ENCODE data around the gene FUZ. TPM values are rescaled to one million over a fixed set of nuclear protein-coding genes. Genes with fewer than 3 reads are reported as not detected.
A peak's percentile ranks its signal among the peaks of the same experiment; 100 is the strongest.

The FUZ gene
- total and polyA plus RNA-seq, 2 of the 4 experiments (the other 2 are of a cell fraction), result 12.1 to 14.3 TPM

DNA sequence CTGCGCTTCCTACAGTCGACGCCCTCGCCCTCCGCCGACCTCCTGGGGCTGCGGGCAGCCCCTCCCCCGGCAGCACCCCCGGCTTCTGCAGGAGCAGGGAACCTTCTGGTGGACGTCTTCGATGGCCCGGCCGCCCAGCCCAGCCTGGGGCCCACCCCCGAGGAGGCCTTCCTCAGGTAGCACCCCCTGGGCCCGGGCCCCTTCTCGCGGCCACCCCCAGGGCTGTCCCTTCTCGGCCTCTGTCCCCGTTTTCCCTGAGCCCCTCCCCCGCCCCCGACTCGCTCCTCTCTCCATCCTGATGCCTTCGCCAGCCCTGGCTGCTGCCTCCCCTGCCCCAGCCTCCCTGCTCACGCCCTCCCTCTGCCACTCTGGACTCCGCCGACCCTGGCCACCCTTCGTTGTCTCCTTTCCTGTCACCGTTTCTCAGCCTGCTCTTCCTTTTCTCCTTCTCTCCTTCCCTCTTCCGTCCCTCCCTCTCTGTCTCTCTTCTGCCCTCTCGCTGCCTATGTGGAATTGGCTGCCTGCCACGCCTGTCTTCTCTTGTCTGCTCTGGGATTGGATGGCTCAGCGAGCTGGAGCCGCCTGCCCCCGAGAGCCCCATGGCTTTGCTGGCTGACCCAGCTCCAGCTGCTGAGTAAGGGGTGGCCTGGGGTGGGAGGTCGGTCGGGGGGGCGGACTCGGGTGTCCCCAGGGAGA is 11.0 kb downstream of the FUZ start (continued):
- no peak for TF ChIP-seq RFX5 (IDR thresholded peaks at IDR 0.05; ENCODE audit: low read depth, low read length)
- TF ChIP-seq CEBPB (IDR thresholded peaks at IDR 0.05; ENCODE audit: low read depth, low read length), result no peak

DNA sequence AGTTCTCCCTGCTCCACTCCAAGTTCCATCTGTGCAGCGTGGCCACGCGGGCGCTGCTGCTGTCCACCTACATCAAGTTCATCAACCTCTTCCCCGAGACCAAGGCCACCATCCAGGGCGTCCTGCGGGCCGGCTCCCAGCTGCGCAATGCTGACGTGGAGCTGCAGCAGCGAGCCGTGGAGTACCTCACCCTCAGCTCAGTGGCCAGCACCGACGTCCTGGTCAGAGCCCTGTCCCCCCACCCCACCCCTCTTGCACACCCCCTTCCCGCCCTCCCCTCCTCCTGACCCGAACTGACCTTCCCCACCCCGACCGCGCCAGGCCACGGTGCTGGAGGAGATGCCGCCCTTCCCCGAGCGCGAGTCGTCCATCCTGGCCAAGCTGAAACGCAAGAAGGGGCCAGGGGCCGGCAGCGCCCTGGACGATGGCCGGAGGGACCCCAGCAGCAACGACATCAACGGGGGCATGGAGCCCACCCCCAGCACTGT is 11.6 kb downstream of the FUZ start:
- Histone ChIP-seq H2BK20ac (ENCODE audit: low read depth, low read length) (no peak overlapping the region), H4K8ac (ENCODE audit: low read depth in 2 of 2, low read length in 2 of 2) (no peak overlapping the region; a peak in 2 of 4 replicates), H3K23ac (ENCODE audit: low read depth, low read length) (no peak overlapping the region), H3K27ac (ENCODE audit: insufficient read depth, low read length) (peak overlapping the region; percentile 2; the same call in 1 of the 2 replicates), H2BK15ac (ENCODE audit: low read depth, low read length) (no peak overlapping the region), H2AK9ac (replicated peaks; ENCODE audit: low read depth, low read length, poor library complexity) (peak overlapping the region; percentile 98), H2AFZ (replicated peaks; ENCODE audit: low read length, poor library complexity) (no peak overlapping the region), H3K9me1 (ENCODE audit: insufficient read depth, low read length) (0 out of 2 replicates have a peak, but pooled peaks cover 3% of the 10 kb centered on the region), H3K4ac (ENCODE audit: low read depth, low read length) (no peak overlapping the region), H2BK5ac (ENCODE audit: low read depth, low read length, poor library complexity, severe bottlenecking) (no peak overlapping the region), H3K36me3 (ENCODE audit: control insufficient read depth, insufficient read depth, low read length) (peaks cover 64% of the 10 kb centered on the region), H3K56ac (ENCODE audit: extremely low read depth, insufficient read depth, low read length) (no peak overlapping the region), H2AK5ac (ENCODE audit: low read depth, low read length) (peak overlapping the region; percentile 59), H3K4me3 (ENCODE audit: insufficient read depth, low read depth, low read length) (peak overlapping the region; percentile 48; the same call in 1 of the 2 replicates), H3K27me3 (ENCODE audit: control insufficient read depth, insufficient read depth, low read length) (no peaks in the 10 kb centered on the region), H4K91ac (ENCODE audit: insufficient read depth, low read depth, low read length) (no peak overlapping the region), H3K9me3 (ENCODE audit: control insufficient read depth, insufficient read depth, low read length) (no peaks in the 10 kb centered on the region), H3K18ac (ENCODE audit: low read depth, low read length) (no peak overlapping the region), H4K5ac (ENCODE audit: low read depth, low read length) (no peak overlapping the region), H3K4me1 (ENCODE audit: control insufficient read depth, insufficient read depth, low read length) (no peaks in the 10 kb centered on the region; the same call in 1 of the 2 replicates), H3K14ac (replicated peaks; ENCODE audit: low read depth, low read length) (no peak overlapping the region), H3K4me2 (ENCODE audit: low read depth, low read length) (peak overlapping the region; percentile 20; the same call in 1 of the 2 replicates), H2BK120ac (ENCODE audit: low read depth, low read length) (no peak overlapping the region), H3K79me1 (ENCODE audit: low read depth in 1 of 2, low read length in 2 of 2) (peaks cover 4 to 25% of the 10 kb centered on the region in 2 experiments; a peak in 3 of 4 replicates), H4K20me1 (ENCODE audit: insufficient read depth, low read length) (peaks cover 10% of the 10 kb centered on the region), H3K9ac (ENCODE audit: low read depth, low read length) (no peak overlapping the region; the same call in 1 of the 2 replicates)
- ChIA-PET POLR2A (ENCODE audit: unreplicated experiment) (no interaction called here), CTCF (no interaction called here)
- WGBS, 2 experiments (ENCODE audit: extremely low coverage in 2 of 2, insufficient read length in 1 of 2), result 50% methylated on average over 12 of the region's 32 CpGs; no CpG with 5 or more reads in 1 of the 2 experiments
- DNase-seq, result no peak
- TSS peak; percentile 67 for BruUV-seq (replicated peaks)
- no peak for TF ChIP-seq BHLHE40 (IDR thresholded peaks at IDR 0.05; ENCODE audit: low read depth, low read length)
- TF ChIP-seq, protein P1, sequence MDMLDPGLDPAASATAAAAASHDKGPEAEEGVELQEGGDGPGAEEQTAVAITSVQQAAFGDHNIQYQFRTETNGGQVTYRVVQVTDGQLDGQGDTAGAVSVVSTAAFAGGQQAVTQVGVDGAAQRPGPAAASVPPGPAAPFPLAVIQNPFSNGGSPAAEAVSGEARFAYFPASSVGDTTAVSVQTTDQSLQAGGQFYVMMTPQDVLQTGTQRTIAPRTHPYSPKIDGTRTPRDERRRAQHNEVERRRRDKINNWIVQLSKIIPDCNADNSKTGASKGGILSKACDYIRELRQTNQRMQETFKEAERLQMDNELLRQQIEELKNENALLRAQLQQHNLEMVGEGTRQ (IDR thresholded peaks at IDR 0.05; ENCODE audit: low read depth, low read length), result no peak
- no peak for TF ChIP-seq SMC3 (IDR thresholded peaks at IDR 0.05; ENCODE audit: low read depth, low read length)
- TF ChIP-seq MXI1 (IDR thresholded peaks at IDR 0.05; ENCODE audit: borderline replicate concordance, low read depth, low read length), result no peak
- no peak for TF ChIP-seq MAZ (IDR thresholded peaks at IDR 0.05; ENCODE audit: borderline replicate concordance, low read depth, low read length)
- no peak for TF ChIP-seq RCOR1 (IDR thresholded peaks at IDR 0.05; ENCODE audit: insufficient replicate concordance, low read length)
- TF ChIP-seq NFE2L2 (IDR thresholded peaks at IDR 0.05; ENCODE audit: low read depth, low read length), result no peak
- TF ChIP-seq RFX5 (IDR thresholded peaks at IDR 0.05; ENCODE audit: low read depth, low read length), result no peak
- TF ChIP-seq, protein P2, sequence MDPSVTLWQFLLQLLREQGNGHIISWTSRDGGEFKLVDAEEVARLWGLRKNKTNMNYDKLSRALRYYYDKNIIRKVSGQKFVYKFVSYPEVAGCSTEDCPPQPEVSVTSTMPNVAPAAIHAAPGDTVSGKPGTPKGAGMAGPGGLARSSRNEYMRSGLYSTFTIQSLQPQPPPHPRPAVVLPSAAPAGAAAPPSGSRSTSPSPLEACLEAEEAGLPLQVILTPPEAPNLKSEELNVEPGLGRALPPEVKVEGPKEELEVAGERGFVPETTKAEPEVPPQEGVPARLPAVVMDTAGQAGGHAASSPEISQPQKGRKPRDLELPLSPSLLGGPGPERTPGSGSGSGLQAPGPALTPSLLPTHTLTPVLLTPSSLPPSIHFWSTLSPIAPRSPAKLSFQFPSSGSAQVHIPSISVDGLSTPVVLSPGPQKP (IDR thresholded peaks at IDR 0.05; ENCODE audit: borderline replicate concordance, low read depth, low read length), result no peak
- no peak for TF ChIP-seq CHD1 (IDR thresholded peaks at IDR 0.05; ENCODE audit: low read depth, low read length)
- intact Hi-C loops (cut with micrococcal nuclease), result loop anchor here (5.0 kb wide), 1 partner anchor 109 kb away; the partner anchor contains the start of gene CPT1C
- in situ Hi-C loops (cut with MboI; ENCODE audit: low sequenced_read_pairs), result no loop called here
- dilution Hi-C loops (cut with HindIII; ENCODE audit: low sequenced_read_pairs, unreplicated experiment), result no loop called here
- ATAC-seq (ENCODE audit: low read depth), result no peak

Measured in IMR-90 (cell line).